ENCODE data around the gene PRKAB1. TPM values are rescaled to one million over a fixed set of nuclear protein-coding genes. Genes with fewer than 3 reads are reported as not detected.

The PRKAB1 gene
- total and polyA plus RNA-seq, 7 experiments from 2014 or later, result 23.5 to 54.7 (median 43.3) TPM

- DNase-seq (no peak), ATAC-seq (no peak)
- Mint-ChIP-seq H3K4me1 (peaks cover 0 to 6% (median 0%) of the 10 kb centered on the region in 7 donors), H3K4me3 (no peak overlapping the region), H3K27me3 (no peaks in the 10 kb centered on the region), H3K9me3 (no peaks in the 10 kb centered on the region), H3K36me3 (peaks cover 0 to 23% (median 4%) of the 10 kb centered on the region in 5 donors), H3K27ac (no peak overlapping the region)
- intact Hi-C loops (cut with micrococcal nuclease), result no loop called here
- Histone ChIP-seq H3K27me3 (ENCODE audit: control insufficient read depth in 2 of 2, insufficient read depth in 2 of 2, low read length in 2 of 2) (no peaks in the 10 kb centered on the region), H3K4me3 (ENCODE audit: low read length) (no peak overlapping the region), H3K9me3 (ENCODE audit: control insufficient read depth in 2 of 3, low read length in 3 of 3) (no peaks in the 10 kb centered on the region), H3K36me3 (ENCODE audit: control insufficient read depth in 2 of 3, insufficient read depth in 3 of 3, low read length in 3 of 3) (no peaks in the 10 kb centered on the region), H3K4me1 (ENCODE audit: control insufficient read depth in 2 of 2, insufficient read depth in 2 of 2, low read length in 2 of 2) (no peaks in the 10 kb centered on the region), H3K27ac (ENCODE audit: low read depth, low read length) (no peak overlapping the region)
- POLR2A ChIA-PET, result no interaction called here
- CTCF ChIA-PET, result no interaction called here
Measured at GRCh38 chr12:119730381-119730780, 62.4 kb downstream of the PRKAB1 start.

Small RNAs within 50 kb of the gene (microRNA-seq; reads per million reads assigned to microRNA genes)
- gene MIR1178 (ENCODE audit: borderline microRNAs expressed), result not detected

Other genes with a start within 250 kb of the PRKAB1 start
- gene TMEM233, start 74.4 kb upstream of the PRKAB1 start, total RNA-seq, result not detected
- not detected for gene TMEM233, start 74.4 kb upstream of the PRKAB1 start, polyA plus RNA-seq
- gene CIT, start 209.2 kb downstream of the PRKAB1 start, total RNA-seq, result 10 to 100 TPM in 1 of 5 experiments, 1 to 10 TPM in 4; 1.6 to 69.9 (median 3.6) TPM
- under 1 TPM; 0.43 to 0.63 TPM for gene CIT, start 209.2 kb downstream of the PRKAB1 start, polyA plus RNA-seq